GM23338 (cell line): ENCODE measurements around the gene KLF9. TPM values are rescaled to one million over a fixed set of nuclear protein-coding genes. Genes with fewer than 3 reads are reported as not detected.

Experiments used
- ATAC-seq: fragments of 200-7000 bp; cut with Tn5 transposase; 3 replicates; pipeline ENCODE4 v1.9.1; 2020
- DNase-seq: peaks from one replicate; pipeline ENCODE4 v3.0.0-alpha.2; 2015; ENCODE audit warnings: low spot score
- H2AFZ ChIP-seq: fragments of 200-600 bp; sonication (generic); 2 replicates; pipeline ENCODE4 v1.8.0; 2016; ENCODE audit warnings: antibody characterized with exemption, mild to moderate bottlenecking, moderate library complexity
- H3F3A ChIP-seq: fragments of 200-600 bp; sonication (generic); replicated peaks from 2 replicates; pipeline ENCODE4 v1.8.0; 2017; ENCODE audit warnings: antibody characterized with exemption, mixed run types, low read depth
- H3K27ac ChIP-seq: fragments of 200-600 bp; sonication (generic); 2 replicates; pipeline ENCODE4 v1.6.1; 2016; ENCODE audit warnings: low read depth
- H3K27me3 ChIP-seq: fragments of 200-600 bp; sonication (generic); 2 replicates; pipeline ENCODE4 v1.8.0; 2016; ENCODE audit warnings: mild to moderate bottlenecking, mixed run types, moderate library complexity; ENCODE audit not compliant: insufficient read depth
- H3K36me3 ChIP-seq: fragments of 200-600 bp; sonication (generic); 2 replicates; pipeline ENCODE4 v1.8.0; 2016; ENCODE audit warnings: mild to moderate bottlenecking; ENCODE audit not compliant: insufficient read depth
- H3K4me1 ChIP-seq: fragments of 200-600 bp; sonication (generic); 2 replicates; pipeline ENCODE4 v1.8.0; 2016; ENCODE audit warnings: mild to moderate bottlenecking, moderate library complexity; ENCODE audit not compliant: insufficient read depth
- H3K4me2 ChIP-seq: fragments of 200-600 bp; sonication (generic); 2 replicates; pipeline ENCODE4 v1.7.1; 2017; ENCODE audit warnings: mixed run types
- H3K4me3 ChIP-seq: fragments of 200-600 bp; sonication (generic); 2 replicates; pipeline ENCODE4 v1.6.1; 2016; ENCODE audit warnings: mixed run types
- H3K79me2 ChIP-seq: fragments of 200-600 bp; sonication (generic); replicated peaks from 2 replicates; pipeline ENCODE4 v1.8.0; 2017; ENCODE audit warnings: mild to moderate bottlenecking; ENCODE audit not compliant: insufficient read depth
- H3K9me2 ChIP-seq: fragments of 200-600 bp; sonication (generic); 2 replicates; pipeline ENCODE4 v1.8.0; 2017; ENCODE audit not compliant: insufficient read depth
- H4K20me1 ChIP-seq: fragments of 200-600 bp; sonication (generic); replicated peaks from 2 replicates; pipeline ENCODE4 v1.8.0; 2017; ENCODE audit warnings: mild to moderate bottlenecking; ENCODE audit not compliant: insufficient read depth
- H3K27ac Mint-ChIP-seq: 2 replicates; pipeline ENCODE4 v1.8.0; 2020; ENCODE audit warnings: inconsistent platforms, mild to moderate bottlenecking, moderate library complexity, mixed read lengths
- H3K27me3 Mint-ChIP-seq: 3 replicates; pipeline ENCODE4 v1.8.0; 2022; ENCODE audit warnings: low read depth, mild to moderate bottlenecking, moderate library complexity, mixed read lengths, inconsistent platforms; ENCODE audit not compliant: insufficient read depth, poor library complexity
- H3K36me3 Mint-ChIP-seq: 3 replicates; pipeline ENCODE4 v1.8.0; 2021; ENCODE audit warnings: low read depth, mild to moderate bottlenecking, inconsistent platforms, moderate library complexity, mixed read lengths
- H3K4me1 Mint-ChIP-seq: 3 replicates; pipeline ENCODE4 v1.8.0; 2020; ENCODE audit warnings: mild to moderate bottlenecking, inconsistent platforms, mixed read lengths
- H3K4me3 Mint-ChIP-seq: 3 replicates; pipeline ENCODE4 v1.8.0; 2021; ENCODE audit warnings: moderate library complexity, mild to moderate bottlenecking, inconsistent platforms, mixed read lengths
- H3K9me3 Mint-ChIP-seq: 3 replicates; pipeline ENCODE4 v1.8.0; 2020; ENCODE audit warnings: moderate library complexity, mild to moderate bottlenecking, inconsistent platforms, mixed read lengths
- CREB1 ChIP-seq: fragments of 250-450 bp; sonication (Bioruptor Pico); IDR thresholded peaks from 2 replicates; pipeline ENCODE4 v1.5.0; 2020; ENCODE audit warnings: low read depth, mild to moderate bottlenecking, moderate library complexity
- EZH2 ChIP-seq: fragments of 200-600 bp; sonication (generic); IDR thresholded peaks from one replicate; pipeline ENCODE4 v1.8.0; 2017; ENCODE audit warnings: antibody characterized with exemption, mild to moderate bottlenecking, low read depth; ENCODE audit not compliant: unreplicated experiment
- EZH2phosphoT487 ChIP-seq: fragments of 200-600 bp; sonication (generic); IDR thresholded peaks from one replicate; pipeline ENCODE4 v1.8.1; 2018; ENCODE audit warnings: antibody characterized with exemption; ENCODE audit not compliant: unreplicated experiment
- JUNB ChIP-seq: IDR thresholded peaks from one replicate; pipeline ENCODE4 v1.6.1; 2016; ENCODE audit warnings: antibody characterized with exemption; ENCODE audit not compliant: unreplicated experiment
- NANOG ChIP-seq: IDR thresholded peaks from 2 replicates; pipeline ENCODE4 v1.6.1; 2016; ENCODE audit warnings: antibody characterized with exemption, borderline replicate concordance
- POLR2AphosphoS5 ChIP-seq: IDR thresholded peaks from 2 replicates; pipeline ENCODE4 v1.6.1; 2016; ENCODE audit warnings: antibody characterized with exemption, low read depth
- REST ChIP-seq: IDR thresholded peaks from one replicate; pipeline ENCODE4 v1.6.1; 2018; ENCODE audit warnings: antibody characterized with exemption; ENCODE audit not compliant: unreplicated experiment
- STAT1 ChIP-seq: IDR thresholded peaks from one replicate; pipeline ENCODE4 v1.6.1; 2016; ENCODE audit warnings: antibody characterized with exemption; ENCODE audit not compliant: unreplicated experiment
- ZNF114 ChIP-seq: fragments of 250-450 bp; sonication (Bioruptor Pico); IDR thresholded peaks from 2 replicates; pipeline ENCODE4 v1.5.0; 2020; ENCODE audit warnings: mild to moderate bottlenecking, moderate library complexity
- ZNF331 ChIP-seq: fragments of 250-450 bp; sonication (Bioruptor Pico); IDR thresholded peaks from 2 replicates; pipeline ENCODE4 v1.5.0; 2020; ENCODE audit warnings: low read depth, mild to moderate bottlenecking, moderate library complexity
- polyA plus RNA-seq: library from polyadenylated mRNA; unstranded; fragments of >200 nt; fragmentation: Nextera tagmentation; extraction: Ambion mirVana; gene quantifications from 2 replicates; pipeline ENCODE4 v1.2.1, GENCODE V29; 2016
- total RNA-seq: library from RNA; depleted of rRNA; stranded (reverse); fragments of >200 nt; shearing (Covaris generic); gene quantifications from 2 replicates; pipeline ENCODE4 v1.2.3, GENCODE V29; 2014
- TF ChIP-seq, protein P1 (sequence below): fragments of 250-450 bp; sonication (Bioruptor Pico); IDR thresholded peaks from 2 replicates; pipeline ENCODE4 v1.5.0; 2020; ENCODE audit warnings: mild to moderate bottlenecking, moderate library complexity
- TF ChIP-seq, protein P2 (sequence below), 2 experiments: fragments of 200-600 bp in 1 of 2; sonication (generic) in 1 of 2; conservative IDR thresholded peaks; 2 replicates each; pipeline versions ENCODE4 v1.5.1 to v1.6.1; 2016 to 2017; ENCODE audit warnings: antibody characterized with exemption in 2 of 2, low read depth in 2 of 2, mild to moderate bottlenecking in 2 of 2, moderate library complexity in 1 of 2
- TF ChIP-seq, protein P3 (sequence below): IDR thresholded peaks from 2 replicates; pipeline ENCODE4 v1.6.1; 2016; ENCODE audit warnings: antibody characterized with exemption

The KLF9 gene
- total and polyA plus RNA-seq, 2 experiments from 2014 or later = 0.58 to 1.5 TPM

GRCh38 chr9:70411121-70411929 lies 3.1 kb downstream of the KLF9 start:
- peak overlapping the region; percentile 82 for H3K4me3 Mint-ChIP-seq
- DNase-seq = no peak
- no peaks in the 10 kb centered on the region for H4K20me1 ChIP-seq
- ATAC-seq = no peak
- H3K4me3 ChIP-seq = peak overlapping the region; percentile 51
- no peaks in the 10 kb centered on the region; the same call in 1 of the 2 replicates for H3K79me2 ChIP-seq
- H3K36me3 ChIP-seq = no peaks in the 10 kb centered on the region
- H3K27ac ChIP-seq = no peak overlapping the region
- H3F3A ChIP-seq = 0 out of 2 replicates have a peak, but pooled peaks cover 2% of the 10 kb centered on the region
- peak overlapping the region; percentile 85 for H3K4me2 ChIP-seq
- TF ChIP-seq ZNF331 = no peak
- no peak for TF ChIP-seq CREB1
- no peak for TF ChIP-seq POLR2AphosphoS5
- no peak for TF ChIP-seq STAT1
- TF ChIP-seq REST = no peak
- TF ChIP-seq, protein P1, sequence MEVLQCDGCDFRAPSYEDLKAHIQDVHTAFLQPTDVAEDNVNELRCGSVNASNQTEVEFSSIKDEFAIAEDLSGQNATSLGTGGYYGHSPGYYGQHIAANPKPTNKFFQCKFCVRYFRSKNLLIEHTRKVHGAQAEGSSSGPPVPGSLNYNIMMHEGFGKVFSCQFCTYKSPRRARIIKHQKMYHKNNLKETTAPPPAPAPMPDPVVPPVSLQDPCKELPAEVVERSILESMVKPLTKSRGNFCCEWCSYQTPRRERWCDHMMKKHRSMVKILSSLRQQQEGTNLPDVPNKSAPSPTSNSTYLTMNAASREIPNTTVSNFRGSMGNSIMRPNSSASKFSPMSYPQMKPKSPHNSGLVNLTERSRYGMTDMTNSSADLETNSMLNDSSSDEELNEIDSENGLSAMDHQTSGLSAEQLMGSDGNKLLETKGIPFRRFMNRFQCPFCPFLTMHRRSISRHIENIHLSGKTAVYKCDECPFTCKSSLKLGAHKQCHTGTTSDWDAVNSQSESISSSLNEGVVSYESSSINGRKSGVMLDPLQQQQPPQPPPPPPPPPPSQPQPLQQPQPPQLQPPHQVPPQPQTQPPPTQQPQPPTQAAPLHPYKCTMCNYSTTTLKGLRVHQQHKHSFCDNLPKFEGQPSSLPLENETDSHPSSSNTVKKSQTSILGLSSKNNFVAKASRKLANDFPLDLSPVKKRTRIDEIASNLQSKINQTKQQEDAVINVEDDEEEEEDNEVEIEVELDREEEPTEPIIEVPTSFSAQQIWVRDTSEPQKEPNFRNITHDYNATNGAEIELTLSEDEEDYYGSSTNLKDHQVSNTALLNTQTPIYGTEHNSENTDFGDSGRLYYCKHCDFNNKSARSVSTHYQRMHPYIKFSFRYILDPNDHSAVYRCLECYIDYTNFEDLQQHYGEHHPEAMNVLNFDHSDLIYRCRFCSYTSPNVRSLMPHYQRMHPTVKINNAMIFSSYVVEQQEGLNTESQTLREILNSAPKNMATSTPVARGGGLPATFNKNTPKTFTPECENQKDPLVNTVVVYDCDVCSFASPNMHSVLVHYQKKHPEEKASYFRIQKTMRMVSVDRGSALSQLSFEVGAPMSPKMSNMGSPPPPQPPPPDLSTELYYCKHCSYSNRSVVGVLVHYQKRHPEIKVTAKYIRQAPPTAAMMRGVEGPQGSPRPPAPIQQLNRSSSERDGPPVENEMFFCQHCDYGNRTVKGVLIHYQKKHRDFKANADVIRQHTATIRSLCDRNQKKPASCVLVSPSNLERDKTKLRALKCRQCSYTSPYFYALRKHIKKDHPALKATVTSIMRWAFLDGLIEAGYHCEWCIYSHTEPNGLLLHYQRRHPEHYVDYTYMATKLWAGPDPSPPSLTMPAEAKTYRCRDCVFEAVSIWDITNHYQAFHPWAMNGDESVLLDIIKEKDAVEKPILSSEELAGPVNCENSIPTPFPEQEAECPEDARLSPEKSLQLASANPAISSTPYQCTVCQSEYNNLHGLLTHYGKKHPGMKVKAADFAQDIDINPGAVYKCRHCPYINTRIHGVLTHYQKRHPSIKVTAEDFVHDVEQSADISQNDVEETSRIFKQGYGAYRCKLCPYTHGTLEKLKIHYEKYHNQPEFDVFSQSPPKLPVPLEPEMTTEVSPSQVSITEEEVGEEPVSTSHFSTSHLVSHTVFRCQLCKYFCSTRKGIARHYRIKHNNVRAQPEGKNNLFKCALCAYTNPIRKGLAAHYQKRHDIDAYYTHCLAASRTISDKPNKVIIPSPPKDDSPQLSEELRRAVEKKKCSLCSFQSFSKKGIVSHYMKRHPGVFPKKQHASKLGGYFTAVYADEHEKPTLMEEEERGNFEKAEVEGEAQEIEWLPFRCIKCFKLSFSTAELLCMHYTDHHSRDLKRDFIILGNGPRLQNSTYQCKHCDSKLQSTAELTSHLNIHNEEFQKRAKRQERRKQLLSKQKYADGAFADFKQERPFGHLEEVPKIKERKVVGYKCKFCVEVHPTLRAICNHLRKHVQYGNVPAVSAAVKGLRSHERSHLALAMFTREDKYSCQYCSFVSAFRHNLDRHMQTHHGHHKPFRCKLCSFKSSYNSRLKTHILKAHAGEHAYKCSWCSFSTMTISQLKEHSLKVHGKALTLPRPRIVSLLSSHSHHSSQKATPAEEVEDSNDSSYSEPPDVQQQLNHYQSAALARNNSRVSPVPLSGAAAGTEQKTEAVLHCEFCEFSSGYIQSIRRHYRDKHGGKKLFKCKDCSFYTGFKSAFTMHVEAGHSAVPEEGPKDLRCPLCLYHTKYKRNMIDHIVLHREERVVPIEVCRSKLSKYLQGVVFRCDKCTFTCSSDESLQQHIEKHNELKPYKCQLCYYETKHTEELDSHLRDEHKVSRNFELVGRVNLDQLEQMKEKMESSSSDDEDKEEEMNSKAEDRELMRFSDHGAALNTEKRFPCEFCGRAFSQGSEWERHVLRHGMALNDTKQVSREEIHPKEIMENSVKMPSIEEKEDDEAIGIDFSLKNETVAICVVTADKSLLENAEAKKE (CRISPR knock-in tag) = no peak
- TF ChIP-seq EZH2 = no peak
- TF ChIP-seq EZH2phosphoT487 = no peak
- TF ChIP-seq, protein P2, sequence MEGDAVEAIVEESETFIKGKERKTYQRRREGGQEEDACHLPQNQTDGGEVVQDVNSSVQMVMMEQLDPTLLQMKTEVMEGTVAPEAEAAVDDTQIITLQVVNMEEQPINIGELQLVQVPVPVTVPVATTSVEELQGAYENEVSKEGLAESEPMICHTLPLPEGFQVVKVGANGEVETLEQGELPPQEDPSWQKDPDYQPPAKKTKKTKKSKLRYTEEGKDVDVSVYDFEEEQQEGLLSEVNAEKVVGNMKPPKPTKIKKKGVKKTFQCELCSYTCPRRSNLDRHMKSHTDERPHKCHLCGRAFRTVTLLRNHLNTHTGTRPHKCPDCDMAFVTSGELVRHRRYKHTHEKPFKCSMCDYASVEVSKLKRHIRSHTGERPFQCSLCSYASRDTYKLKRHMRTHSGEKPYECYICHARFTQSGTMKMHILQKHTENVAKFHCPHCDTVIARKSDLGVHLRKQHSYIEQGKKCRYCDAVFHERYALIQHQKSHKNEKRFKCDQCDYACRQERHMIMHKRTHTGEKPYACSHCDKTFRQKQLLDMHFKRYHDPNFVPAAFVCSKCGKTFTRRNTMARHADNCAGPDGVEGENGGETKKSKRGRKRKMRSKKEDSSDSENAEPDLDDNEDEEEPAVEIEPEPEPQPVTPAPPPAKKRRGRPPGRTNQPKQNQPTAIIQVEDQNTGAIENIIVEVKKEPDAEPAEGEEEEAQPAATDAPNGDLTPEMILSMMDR (conservative IDR thresholded peaks at IDR 0.05; ENCODE audit: low read depth in 2 of 2) = no peak
- no peak for TF ChIP-seq NANOG
- TF ChIP-seq ZNF114 (CRISPR knock-in tag) = no peak
- TF ChIP-seq, protein P3, sequence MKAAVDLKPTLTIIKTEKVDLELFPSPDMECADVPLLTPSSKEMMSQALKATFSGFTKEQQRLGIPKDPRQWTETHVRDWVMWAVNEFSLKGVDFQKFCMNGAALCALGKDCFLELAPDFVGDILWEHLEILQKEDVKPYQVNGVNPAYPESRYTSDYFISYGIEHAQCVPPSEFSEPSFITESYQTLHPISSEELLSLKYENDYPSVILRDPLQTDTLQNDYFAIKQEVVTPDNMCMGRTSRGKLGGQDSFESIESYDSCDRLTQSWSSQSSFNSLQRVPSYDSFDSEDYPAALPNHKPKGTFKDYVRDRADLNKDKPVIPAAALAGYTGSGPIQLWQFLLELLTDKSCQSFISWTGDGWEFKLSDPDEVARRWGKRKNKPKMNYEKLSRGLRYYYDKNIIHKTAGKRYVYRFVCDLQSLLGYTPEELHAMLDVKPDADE = no peak
- no peak for TF ChIP-seq JUNB
- peaks cover 30% of the 10 kb centered on the region for H3K4me1 Mint-ChIP-seq
- no peaks in the 10 kb centered on the region; the same call in 2 of the 3 replicates for H3K9me3 Mint-ChIP-seq
- peaks cover 30% of the 10 kb centered on the region for H3K4me1 ChIP-seq
- H2AFZ ChIP-seq = no peak overlapping the region
- H3K27me3 Mint-ChIP-seq = peaks cover 48% of the 10 kb centered on the region
- peaks cover 56% of the 10 kb centered on the region for H3K27me3 ChIP-seq
- no peak overlapping the region for H3K27ac Mint-ChIP-seq
- H3K9me2 ChIP-seq = no peaks in the 10 kb centered on the region; the same call in 1 of the 2 replicates
- H3K36me3 Mint-ChIP-seq = no peaks in the 10 kb centered on the region
